ENCODE results near the gene CCDC102A. TPM values are rescaled to one million over a fixed set of nuclear protein-coding genes. Genes with fewer than 3 reads are reported as not detected.
"Not testable (repeated sequence)": the region's sequence is repeated elsewhere in the genome, so short reads cannot be mapped to it uniquely, and the experiment has no call there.

CCDC102A gene
- total RNA-seq, 4 donors from 2014 or later: 13.1 to 34.9 (median 18.9) TPM

GRCh38 chr16:57555831-57556230 lies 19.5 kb upstream of the CCDC102A start:
- no peaks in the 10 kb centered on the region for H3K9me3 ChIP-seq
- no peak for DNase-seq
- H3K27ac ChIP-seq: no peak overlapping the region
- intact Hi-C loops (cut with DNase I): no loop called here
- H3K27me3 ChIP-seq: no peaks in the 10 kb centered on the region
- WGBS, 2 donors: 91 to 94% methylated on average over 3 of the region's 3 CpGs
- H3K4me1 ChIP-seq: no peaks in the 10 kb centered on the region
- no peak overlapping the region for H3K4me3 ChIP-seq (replicated peaks in 1 of 3)
- TF ChIP-seq POLR2A (IDR thresholded peaks at IDR 0.05) (no peak), CTCF (IDR thresholded peaks at IDR 0.05) (no peak)
- no peaks in the 10 kb centered on the region for H3K36me3 ChIP-seq

- WGBS, 2 donors: 96 to 98% methylated on average over 3 of the region's 3 CpGs
- H3K27ac ChIP-seq: no peak overlapping the region
- no peaks in the 10 kb centered on the region for H3K9me3 ChIP-seq
- intact Hi-C loops (cut with DNase I): no loop called here
- no peaks in the 10 kb centered on the region for H3K4me1 ChIP-seq
- TF ChIP-seq CTCF (IDR thresholded peaks at IDR 0.05) (no peak), POLR2A (IDR thresholded peaks at IDR 0.05) (no peak)
- H3K4me3 ChIP-seq (replicated peaks in 1 of 3): no peak overlapping the region
- no peak for DNase-seq
- H3K36me3 ChIP-seq: no peaks in the 10 kb centered on the region
- H3K27me3 ChIP-seq: no peaks in the 10 kb centered on the region
Observed at GRCh38 chr16:57551057-57551456, 14.7 kb upstream of the CCDC102A start.

GRCh38 chr16:57549730-57550129 lies 13.4 kb upstream of the CCDC102A start:
- TF ChIP-seq POLR2A (IDR thresholded peaks at IDR 0.05) (no peak), CTCF (IDR thresholded peaks at IDR 0.05) (no peak)
- Histone ChIP-seq H3K4me3 (replicated peaks in 1 of 3) (no peak overlapping the region), H3K27me3 (no peaks in the 10 kb centered on the region), H3K9me3 (no peaks in the 10 kb centered on the region), H3K27ac (no peak overlapping the region), H3K4me1 (no peaks in the 10 kb centered on the region), H3K36me3 (no peaks in the 10 kb centered on the region)
- DNase-seq: no peak
- intact Hi-C loops (cut with DNase I): no loop called here

GRCh38 chr16:57548408-57548807 lies 12.0 kb upstream of the CCDC102A start:
- no peaks in the 10 kb centered on the region for H3K36me3 ChIP-seq
- no peaks in the 10 kb centered on the region for H3K27me3 ChIP-seq
- intact Hi-C loops (cut with DNase I): no loop called here
- H3K4me1 ChIP-seq: no peaks in the 10 kb centered on the region
- H3K9me3 ChIP-seq: no peaks in the 10 kb centered on the region
- H3K27ac ChIP-seq: no peak overlapping the region
- TF ChIP-seq POLR2A (IDR thresholded peaks at IDR 0.05) (no peak), CTCF (IDR thresholded peaks at IDR 0.05) (no peak)
- H3K4me3 ChIP-seq (replicated peaks in 1 of 3): no peak overlapping the region
- WGBS, 2 donors: 81 to 91% methylated on average over 4 of the region's 4 CpGs
- DNase-seq: no peak

GRCh38 chr16:57547524-57547923 lies 11.2 kb upstream of the CCDC102A start:
- H3K9me3 ChIP-seq; intact Hi-C loops (cut with DNase I); H3K4me3 ChIP-seq (replicated peaks in 1 of 3); DNase-seq; H3K4me1 ChIP-seq; H3K27me3 ChIP-seq; H3K36me3 ChIP-seq; H3K27ac ChIP-seq: not testable (repeated sequence)
- 89 to 91% methylated on average over 12 of the region's 12 CpGs for WGBS, 2 donors

GRCh38 chr16:57544124-57544653 lies 7.8 kb upstream of the CCDC102A start:
- TF ChIP-seq POLR2A (IDR thresholded peaks at IDR 0.05) (no peak), CTCF (IDR thresholded peaks at IDR 0.05) (no peak)
- H3K4me3 ChIP-seq (replicated peaks in 1 of 3): no peak overlapping the region
- DNase-seq: no peak
- WGBS, 2 donors: 80 to 86% methylated on average over 4 of the region's 4 CpGs
- no peaks in the 10 kb centered on the region for H3K36me3 ChIP-seq
- no peaks in the 10 kb centered on the region for H3K27me3 ChIP-seq
- no peaks in the 10 kb centered on the region for H3K9me3 ChIP-seq
- no peaks in the 10 kb centered on the region for H3K4me1 ChIP-seq
- intact Hi-C loops (cut with DNase I): no loop called here
- H3K27ac ChIP-seq: no peak overlapping the region

Data from thyroid gland (tissue), 4 donors.